ENCODE results near the gene SCMH1.
A peak's percentile ranks its signal among the peaks of the same experiment; 100 is the strongest.

SCMH1 gene

DNA sequence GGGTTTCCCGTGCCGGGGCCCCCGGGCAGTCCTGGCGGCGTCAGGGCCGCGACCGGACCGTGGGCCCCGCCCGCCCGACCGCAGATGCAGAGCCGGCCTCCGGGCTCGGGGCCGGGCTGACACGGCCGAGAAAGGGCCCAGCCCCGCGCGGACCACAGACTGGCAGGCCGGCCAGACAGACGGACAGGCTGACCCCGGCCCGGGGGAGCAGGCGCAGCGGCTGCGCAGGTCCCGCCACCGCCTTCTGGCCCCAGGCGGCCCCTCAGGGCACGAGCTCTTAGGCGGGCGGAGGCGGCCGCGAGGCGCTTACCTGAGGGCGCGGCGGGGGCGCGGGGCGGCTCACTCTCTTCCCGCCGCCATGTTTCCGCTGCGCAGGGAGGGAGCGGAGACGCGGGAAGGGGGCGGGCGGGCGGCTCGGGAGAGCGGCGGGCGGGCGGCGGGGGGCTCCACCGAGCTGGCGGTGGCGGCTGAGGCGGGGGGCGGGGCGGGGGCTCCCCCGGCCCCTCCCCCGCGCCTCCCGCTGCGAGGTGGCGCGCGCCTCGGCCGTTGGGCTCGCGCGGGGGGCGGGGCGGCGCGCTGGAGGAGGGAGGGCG is at the start of gene SCMH1:
SCMH1 (minus strand) TSS at position 558 of the 593 bp plus-strand sequence. CDS start 56,173 bp downstream, outside the sequence.
- Histone ChIP-seq H3K9me3 (ENCODE audit: control insufficient read depth, low read length) (no peaks in the 10 kb centered on the region), H3K4me3 (ENCODE audit: low read length) (peak within 1 kb of the TSS; percentile 40), H3K27me3 (ENCODE audit: control insufficient read depth, insufficient read depth, low read length) (no peaks in the 10 kb centered on the region), H3K36me3 (ENCODE audit: control insufficient read depth, insufficient read depth, low read length) (no peaks in the 10 kb centered on the region), H3K9ac (ENCODE audit: low read length) (peak within 1 kb of the TSS; percentile 66), H3K4me1 (ENCODE audit: control insufficient read depth, insufficient read depth, low read length) (peaks cover 20% of the 10 kb centered on the region)

DNA sequence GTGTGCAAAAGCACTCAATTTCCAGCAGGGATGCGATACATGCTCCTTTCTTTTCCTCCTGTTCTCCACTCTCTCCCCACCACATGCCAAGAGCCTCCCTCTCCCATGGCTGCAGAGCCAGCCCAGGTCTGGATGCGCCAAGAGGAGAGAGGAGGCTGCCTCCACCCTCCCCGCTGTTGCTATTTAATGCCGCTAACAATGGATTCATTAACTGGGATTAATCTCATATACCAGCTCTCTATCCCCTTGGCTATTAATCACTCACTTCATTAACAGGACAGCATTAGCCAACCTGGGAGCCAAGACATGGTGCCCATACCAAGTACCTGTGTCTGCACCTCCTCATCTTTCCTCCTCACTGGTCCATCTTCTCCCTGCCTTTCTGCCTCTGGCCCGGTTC is 49.1 kb upstream of the SCMH1 start:
- Histone ChIP-seq H3K4me3 (ENCODE audit: low read length) (no peak overlapping the region), H3K9me3 (ENCODE audit: control insufficient read depth, low read length) (no peaks in the 10 kb centered on the region), H3K36me3 (ENCODE audit: control insufficient read depth, insufficient read depth, low read length) (no peaks in the 10 kb centered on the region), H3K9ac (ENCODE audit: low read length) (no peak overlapping the region), H3K27me3 (ENCODE audit: control insufficient read depth, insufficient read depth, low read length) (peaks cover 8% of the 10 kb centered on the region), H3K4me1 (ENCODE audit: control insufficient read depth, insufficient read depth, low read length) (no peaks in the 10 kb centered on the region)

DNA sequence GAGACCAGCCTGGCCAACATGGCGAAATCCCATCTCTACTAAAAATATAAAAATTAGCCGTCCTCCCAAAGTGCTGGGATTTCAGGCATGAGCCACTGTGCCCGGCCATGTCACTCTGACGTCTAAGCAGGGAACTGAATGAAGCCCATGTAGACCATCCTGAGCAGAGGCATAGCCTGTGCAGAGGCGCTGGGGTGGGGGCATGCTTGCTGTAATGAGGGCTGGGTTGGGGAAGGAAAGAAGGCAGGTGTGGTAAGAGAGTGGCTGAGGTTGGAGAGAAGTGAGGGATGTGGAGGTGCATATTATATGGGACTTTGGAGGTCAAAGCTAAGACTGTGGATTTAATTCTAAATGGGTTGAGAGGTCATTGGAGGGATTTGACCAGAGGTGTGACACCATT is 47.1 kb upstream of the SCMH1 start:
- no peaks in the 10 kb centered on the region for H3K4me1 ChIP-seq (ENCODE audit: control insufficient read depth, insufficient read depth, low read length)
- no peak overlapping the region for H3K9ac ChIP-seq (ENCODE audit: low read length)
- peaks cover 8% of the 10 kb centered on the region for H3K27me3 ChIP-seq (ENCODE audit: control insufficient read depth, insufficient read depth, low read length)
- no peak overlapping the region for H3K4me3 ChIP-seq (ENCODE audit: low read length)
- no peaks in the 10 kb centered on the region for H3K36me3 ChIP-seq (ENCODE audit: control insufficient read depth, insufficient read depth, low read length)
- H3K9me3 ChIP-seq (ENCODE audit: control insufficient read depth, low read length), result no peaks in the 10 kb centered on the region

DNA sequence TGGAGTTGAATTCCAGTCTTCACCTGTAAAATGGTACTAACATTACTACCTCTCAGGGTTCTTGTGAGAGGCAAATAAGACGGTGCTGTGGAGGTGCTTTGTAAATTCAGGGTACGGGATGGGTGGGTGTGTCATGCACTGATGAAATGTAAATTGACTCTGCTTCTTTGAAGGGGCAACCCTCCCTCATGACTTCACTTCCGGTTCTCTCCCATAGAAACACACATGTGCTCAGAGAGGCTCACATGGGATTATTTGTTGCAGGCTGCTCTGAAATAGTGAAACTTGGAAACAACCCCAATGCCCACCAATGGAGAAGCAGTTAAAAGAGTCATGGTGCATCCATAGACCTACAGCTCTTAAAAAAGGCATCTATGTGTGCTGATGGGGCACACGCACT is 44.9 kb upstream of the SCMH1 start:
- Histone ChIP-seq H3K4me1 (ENCODE audit: control insufficient read depth, insufficient read depth, low read length) (no peaks in the 10 kb centered on the region), H3K4me3 (ENCODE audit: low read length) (no peak overlapping the region), H3K9me3 (ENCODE audit: control insufficient read depth, low read length) (no peaks in the 10 kb centered on the region), H3K36me3 (ENCODE audit: control insufficient read depth, insufficient read depth, low read length) (no peaks in the 10 kb centered on the region), H3K9ac (ENCODE audit: low read length) (no peak overlapping the region), H3K27me3 (ENCODE audit: control insufficient read depth, insufficient read depth, low read length) (peaks cover 17% of the 10 kb centered on the region)

DNA sequence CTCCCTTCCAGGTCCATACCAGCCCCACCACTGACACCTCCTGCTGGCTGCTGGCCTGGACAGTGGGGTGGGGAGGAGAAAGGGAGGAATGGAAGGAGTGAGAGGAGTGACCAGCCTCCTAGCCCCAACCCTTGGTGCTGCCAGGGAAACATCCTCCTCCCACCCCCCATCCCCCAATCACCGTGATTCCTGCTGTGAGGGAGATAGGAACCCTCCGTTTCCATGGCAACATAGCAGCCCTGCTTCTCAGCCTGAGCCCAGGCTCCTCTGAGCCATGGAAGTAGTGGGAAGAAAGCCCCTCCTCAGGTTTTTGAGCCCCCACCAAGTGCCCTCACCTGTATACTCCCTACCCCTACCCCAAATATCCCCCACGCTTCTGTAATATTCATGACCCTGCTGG is 44.4 kb upstream of the SCMH1 start:
- Histone ChIP-seq H3K9me3 (ENCODE audit: control insufficient read depth, low read length) (no peaks in the 10 kb centered on the region), H3K4me3 (ENCODE audit: low read length) (no peak overlapping the region), H3K9ac (ENCODE audit: low read length) (no peak overlapping the region), H3K4me1 (ENCODE audit: control insufficient read depth, insufficient read depth, low read length) (no peaks in the 10 kb centered on the region), H3K27me3 (ENCODE audit: control insufficient read depth, insufficient read depth, low read length) (peaks cover 17% of the 10 kb centered on the region), H3K36me3 (ENCODE audit: control insufficient read depth, insufficient read depth, low read length) (no peaks in the 10 kb centered on the region)

DNA sequence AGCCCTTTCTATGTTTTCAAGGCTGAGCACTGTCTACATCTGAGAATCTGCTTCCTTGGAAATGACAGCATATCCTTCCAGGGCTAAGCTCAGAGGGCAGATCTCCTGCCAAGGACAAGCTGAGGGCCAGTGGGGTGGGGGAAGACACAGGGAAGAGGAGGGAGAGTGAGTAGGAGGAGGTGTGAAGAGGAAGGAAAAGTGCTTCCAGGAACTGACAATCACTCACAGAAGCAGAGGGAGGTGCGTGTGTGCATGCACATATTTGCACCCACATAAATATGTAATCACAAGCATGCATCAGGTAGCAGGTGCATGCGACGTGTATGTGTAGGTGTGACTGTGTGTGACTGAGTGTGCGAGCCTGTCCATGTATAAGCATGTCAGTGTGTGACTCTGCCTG is 43.7 kb upstream of the SCMH1 start:
- Histone ChIP-seq H3K27me3 (ENCODE audit: control insufficient read depth, insufficient read depth, low read length) (peaks cover 17% of the 10 kb centered on the region), H3K9ac (ENCODE audit: low read length) (no peak overlapping the region), H3K4me1 (ENCODE audit: control insufficient read depth, insufficient read depth, low read length) (no peaks in the 10 kb centered on the region), H3K9me3 (ENCODE audit: control insufficient read depth, low read length) (no peaks in the 10 kb centered on the region), H3K36me3 (ENCODE audit: control insufficient read depth, insufficient read depth, low read length) (no peaks in the 10 kb centered on the region), H3K4me3 (ENCODE audit: low read length) (no peak overlapping the region)

DNA sequence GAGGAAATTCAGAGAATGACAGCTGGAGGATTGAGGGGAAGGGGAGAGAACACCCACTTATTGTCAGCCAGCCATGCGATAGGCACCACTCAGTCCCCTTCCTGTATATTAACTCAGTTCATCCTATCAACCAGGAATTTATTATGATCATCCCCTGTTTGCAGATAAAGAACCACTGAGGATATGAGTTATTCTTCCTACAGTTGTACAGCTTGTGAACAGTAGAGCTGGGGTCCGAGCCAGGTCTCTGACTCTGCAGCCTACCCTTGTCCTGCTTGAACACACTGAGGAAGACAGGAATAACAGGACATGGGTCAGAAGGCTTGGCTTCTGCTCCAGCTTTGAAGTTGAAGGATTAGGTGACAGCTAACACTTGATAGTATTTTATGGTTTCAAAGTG is 42.0 kb upstream of the SCMH1 start:
- Histone ChIP-seq H3K36me3 (ENCODE audit: control insufficient read depth, insufficient read depth, low read length) (no peaks in the 10 kb centered on the region), H3K4me3 (ENCODE audit: low read length) (no peak overlapping the region), H3K9ac (ENCODE audit: low read length) (no peak overlapping the region), H3K27me3 (ENCODE audit: control insufficient read depth, insufficient read depth, low read length) (peaks cover 10% of the 10 kb centered on the region), H3K4me1 (ENCODE audit: control insufficient read depth, insufficient read depth, low read length) (no peaks in the 10 kb centered on the region), H3K9me3 (ENCODE audit: control insufficient read depth, low read length) (no peaks in the 10 kb centered on the region)

DNA sequence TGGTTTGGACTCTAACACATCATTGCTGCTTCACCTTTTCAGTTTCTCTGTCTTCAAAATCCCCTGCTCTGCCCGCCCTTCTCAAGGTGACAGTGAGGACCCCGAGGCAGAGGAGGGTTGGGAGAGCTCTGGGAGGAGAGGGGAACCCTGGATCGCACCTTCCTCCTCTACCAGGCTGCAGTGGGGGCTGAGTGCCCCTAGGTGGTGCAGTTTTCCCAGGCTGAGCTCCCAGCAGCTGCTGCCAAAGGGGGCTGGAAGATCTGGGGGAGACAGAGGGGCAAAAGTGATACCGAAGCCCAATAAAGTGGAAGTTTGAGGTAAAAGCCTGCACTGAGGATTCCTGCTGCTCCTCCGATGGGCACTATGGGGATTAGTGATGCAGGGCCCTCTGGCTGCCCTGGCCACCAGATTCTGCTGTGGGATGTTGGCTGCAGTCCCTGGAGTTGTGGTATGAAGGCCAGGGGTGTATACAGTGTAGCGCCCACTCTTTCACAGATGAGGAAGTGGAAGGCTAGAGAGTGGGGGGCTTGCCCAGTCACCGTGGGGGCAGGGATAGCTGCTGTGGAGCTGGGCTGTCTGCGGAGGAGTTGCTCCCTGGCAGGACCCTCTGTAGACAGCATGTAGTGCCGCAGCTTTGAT is 40.7 kb upstream of the SCMH1 start:
- H3K36me3 ChIP-seq (ENCODE audit: control insufficient read depth, insufficient read depth, low read length), result no peaks in the 10 kb centered on the region
- no peak overlapping the region for H3K9ac ChIP-seq (ENCODE audit: low read length)
- H3K9me3 ChIP-seq (ENCODE audit: control insufficient read depth, low read length), result no peaks in the 10 kb centered on the region
- H3K4me1 ChIP-seq (ENCODE audit: control insufficient read depth, insufficient read depth, low read length), result no peaks in the 10 kb centered on the region
- H3K27me3 ChIP-seq (ENCODE audit: control insufficient read depth, insufficient read depth, low read length), result peaks cover 9% of the 10 kb centered on the region
- H3K4me3 ChIP-seq (ENCODE audit: low read length), result no peak overlapping the region

DNA sequence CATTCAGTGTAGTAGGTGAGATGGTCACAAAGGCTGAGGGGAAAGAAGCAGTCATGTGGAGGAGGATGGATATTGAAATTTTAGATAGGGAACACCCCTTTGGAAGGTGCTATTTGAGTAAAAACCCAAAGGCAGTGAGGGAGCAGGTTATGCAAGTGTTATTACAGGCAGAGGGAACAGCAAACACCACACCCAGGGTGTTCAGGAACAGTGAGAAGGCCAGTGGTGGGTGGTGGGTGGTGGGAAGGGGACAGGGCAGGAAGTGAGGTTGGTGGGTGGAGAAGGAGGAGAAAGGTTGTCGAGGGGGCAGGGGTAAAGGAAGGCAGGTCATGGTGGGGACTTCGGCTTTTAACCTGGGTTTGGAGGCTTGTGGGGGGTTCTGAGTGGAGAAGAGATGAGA is 39.2 kb upstream of the SCMH1 start:
- Histone ChIP-seq H3K27me3 (ENCODE audit: control insufficient read depth, insufficient read depth, low read length) (peaks cover 9% of the 10 kb centered on the region), H3K9ac (ENCODE audit: low read length) (no peak overlapping the region), H3K4me3 (ENCODE audit: low read length) (no peak overlapping the region), H3K4me1 (ENCODE audit: control insufficient read depth, insufficient read depth, low read length) (no peaks in the 10 kb centered on the region), H3K36me3 (ENCODE audit: control insufficient read depth, insufficient read depth, low read length) (no peaks in the 10 kb centered on the region), H3K9me3 (ENCODE audit: control insufficient read depth, low read length) (no peaks in the 10 kb centered on the region)

DNA sequence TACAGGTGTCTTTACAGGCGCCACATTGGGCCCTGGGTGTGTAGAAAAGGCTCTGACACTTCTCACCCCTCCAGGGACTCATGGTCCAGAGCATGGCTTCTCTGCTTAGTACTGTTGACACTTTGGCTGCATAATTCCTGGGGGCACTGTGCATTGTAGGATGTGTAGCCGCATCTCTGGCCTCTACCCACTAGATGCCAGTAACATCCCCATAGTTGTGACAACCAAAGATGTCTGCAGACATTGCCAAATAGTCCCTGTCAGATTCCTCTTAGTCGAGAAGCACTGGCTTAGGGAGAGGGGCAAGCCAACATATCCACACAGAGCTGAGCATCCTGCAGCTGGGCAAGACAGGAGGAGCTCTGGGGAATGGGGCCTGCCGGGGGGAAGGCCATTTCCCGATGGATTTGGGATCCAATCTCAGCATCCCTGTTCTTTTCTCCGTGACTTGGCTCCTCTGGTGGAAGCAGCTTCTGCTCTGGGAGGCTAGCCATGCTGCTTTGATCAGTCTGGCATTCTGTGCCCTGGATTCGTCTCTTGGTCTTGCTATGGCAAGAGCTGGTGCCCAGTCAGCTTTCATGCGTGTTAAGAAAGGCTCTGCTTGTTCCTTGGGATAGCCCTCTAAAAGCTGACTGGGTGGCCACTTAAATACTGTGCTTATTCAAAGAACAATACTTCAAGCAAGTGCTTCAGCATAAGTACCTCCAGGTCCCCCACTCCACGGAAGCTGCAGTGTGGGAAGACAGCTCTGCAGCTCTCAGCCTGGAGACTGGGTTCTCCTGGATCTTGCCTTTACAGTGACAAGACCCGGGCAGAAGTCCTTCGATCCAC is 38.3 kb upstream of the SCMH1 start:
- H3K9me3 ChIP-seq (ENCODE audit: control insufficient read depth, low read length), result no peaks in the 10 kb centered on the region
- H3K27me3 ChIP-seq (ENCODE audit: control insufficient read depth, insufficient read depth, low read length), result peaks cover 9% of the 10 kb centered on the region
- H3K4me1 ChIP-seq (ENCODE audit: control insufficient read depth, insufficient read depth, low read length), result no peaks in the 10 kb centered on the region
- H3K36me3 ChIP-seq (ENCODE audit: control insufficient read depth, insufficient read depth, low read length), result no peaks in the 10 kb centered on the region
- no peak overlapping the region for H3K4me3 ChIP-seq (ENCODE audit: low read length)
- no peak overlapping the region for H3K9ac ChIP-seq (ENCODE audit: low read length)

DNA sequence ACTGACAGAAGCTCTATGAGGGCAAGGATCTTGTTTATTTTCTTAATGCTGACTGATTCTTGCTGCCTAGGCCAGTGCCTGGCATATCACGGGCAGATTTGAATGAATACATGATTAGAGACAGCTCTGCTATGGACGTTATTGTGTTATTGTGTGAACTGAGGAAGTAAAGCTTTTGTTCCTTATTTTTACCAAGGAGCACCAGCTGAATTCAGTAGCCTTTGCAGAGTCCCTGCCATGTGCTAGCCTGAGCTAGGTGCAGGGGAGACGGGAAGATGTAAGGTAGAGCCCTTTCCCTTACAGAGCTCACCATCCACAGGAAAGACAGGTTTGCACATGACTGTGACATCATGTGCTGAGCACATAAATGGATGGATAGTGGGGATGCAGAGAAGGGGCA is 36.0 kb upstream of the SCMH1 start:
- Histone ChIP-seq H3K36me3 (ENCODE audit: control insufficient read depth, insufficient read depth, low read length) (no peaks in the 10 kb centered on the region), H3K27me3 (ENCODE audit: control insufficient read depth, insufficient read depth, low read length) (peaks cover 6% of the 10 kb centered on the region), H3K9ac (ENCODE audit: low read length) (no peak overlapping the region), H3K9me3 (ENCODE audit: control insufficient read depth, low read length) (no peaks in the 10 kb centered on the region), H3K4me1 (ENCODE audit: control insufficient read depth, insufficient read depth, low read length) (no peaks in the 10 kb centered on the region), H3K4me3 (ENCODE audit: low read length) (no peak overlapping the region)

DNA sequence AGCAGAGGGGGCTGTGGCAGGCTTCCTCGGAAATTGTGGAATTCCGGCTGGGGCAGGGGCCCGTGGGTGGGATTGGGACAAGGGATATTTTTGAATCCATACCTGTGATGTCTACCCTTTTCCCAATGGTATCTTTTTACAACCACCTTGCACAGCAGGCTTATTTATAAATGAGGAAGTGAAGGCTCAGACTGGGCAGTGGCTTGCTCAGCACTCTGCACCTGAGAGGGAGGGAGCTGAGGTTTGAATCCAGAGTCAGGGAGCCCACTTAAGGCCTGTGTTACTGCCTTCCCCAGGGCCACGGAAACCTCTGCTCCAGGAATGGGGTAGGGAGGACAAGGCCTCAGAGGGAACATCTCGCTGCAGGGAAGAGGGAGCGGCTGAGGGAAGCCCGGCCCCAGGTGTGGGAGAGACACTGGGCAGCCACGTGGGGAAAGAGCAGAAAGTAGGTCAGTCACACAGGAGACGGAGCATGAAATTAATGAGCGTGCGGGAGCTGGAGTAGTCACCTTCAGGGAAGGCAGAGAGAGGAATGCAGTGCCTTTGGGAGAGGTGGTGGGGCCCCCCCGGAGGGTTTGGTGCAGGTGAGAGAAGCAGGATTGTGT is 35.4 kb upstream of the SCMH1 start:
- Histone ChIP-seq H3K9ac (ENCODE audit: low read length) (no peak overlapping the region), H3K9me3 (ENCODE audit: control insufficient read depth, low read length) (no peaks in the 10 kb centered on the region), H3K36me3 (ENCODE audit: control insufficient read depth, insufficient read depth, low read length) (no peaks in the 10 kb centered on the region), H3K4me3 (ENCODE audit: low read length) (no peak overlapping the region), H3K27me3 (ENCODE audit: control insufficient read depth, insufficient read depth, low read length) (peaks cover under 1% of the 10 kb centered on the region), H3K4me1 (ENCODE audit: control insufficient read depth, insufficient read depth, low read length) (no peaks in the 10 kb centered on the region)

Data from mucosa of stomach (tissue), 1 donor.